HL-60 (cell line): ENCODE data around the gene BCL3.

ENCODE experiments used
- DNase-seq, 2 experiments: peaks; one replicate each; pipeline ENCODE4 v3.0.0-alpha.2; 2010 to 2020; ENCODE audit warnings: low read depth in 1 of 2, low spot score in 1 of 2
- H3K27ac ChIP-seq: fragments of 250-450 bp; sonication (Bioruptor Pico); replicated peaks from 2 replicates; pipeline ENCODE4 v1.5.1; 2020; ENCODE audit warnings: mild to moderate bottlenecking, moderate library complexity
- H3K27me3 ChIP-seq: fragments of 250-450 bp; sonication (Bioruptor Pico); 2 replicates; pipeline ENCODE4 v1.5.1; 2021; ENCODE audit warnings: mild to moderate bottlenecking, moderate library complexity; ENCODE audit not compliant: insufficient read depth, poor library complexity, severe bottlenecking
- H3K4me3 ChIP-seq: replicated peaks from 2 replicates; pipeline ENCODE4 v1.5.1; 2011; ENCODE audit warnings: mild to moderate bottlenecking, control low read depth, low read length; ENCODE audit not compliant: insufficient read depth
- GABPA ChIP-seq: IDR thresholded peaks from 2 replicates; pipeline ENCODE4 v1.6.1; 2012; ENCODE audit warnings: low read depth
- POLR2AphosphoS5 ChIP-seq: IDR thresholded peaks from 2 replicates; pipeline ENCODE4 v1.6.1; 2012; ENCODE audit warnings: low read depth
- SPI1 ChIP-seq: IDR thresholded peaks from 2 replicates; pipeline ENCODE4 v1.6.1; 2012; ENCODE audit warnings: low read depth, mild to moderate bottlenecking, borderline replicate concordance
- TF ChIP-seq, protein P1 (sequence below): IDR thresholded peaks from one replicate; pipeline ENCODE4 v1.5.1; 2011; ENCODE audit warnings: low read length, control low read depth, inconsistent platforms; ENCODE audit not compliant: insufficient read depth
- TF ChIP-seq, protein P2 (sequence below): IDR thresholded peaks from 2 replicates; pipeline ENCODE4 v1.6.1; 2012; ENCODE audit warnings: low read depth; ENCODE audit not compliant: insufficient replicate concordance

The BCL3 gene

DNA sequence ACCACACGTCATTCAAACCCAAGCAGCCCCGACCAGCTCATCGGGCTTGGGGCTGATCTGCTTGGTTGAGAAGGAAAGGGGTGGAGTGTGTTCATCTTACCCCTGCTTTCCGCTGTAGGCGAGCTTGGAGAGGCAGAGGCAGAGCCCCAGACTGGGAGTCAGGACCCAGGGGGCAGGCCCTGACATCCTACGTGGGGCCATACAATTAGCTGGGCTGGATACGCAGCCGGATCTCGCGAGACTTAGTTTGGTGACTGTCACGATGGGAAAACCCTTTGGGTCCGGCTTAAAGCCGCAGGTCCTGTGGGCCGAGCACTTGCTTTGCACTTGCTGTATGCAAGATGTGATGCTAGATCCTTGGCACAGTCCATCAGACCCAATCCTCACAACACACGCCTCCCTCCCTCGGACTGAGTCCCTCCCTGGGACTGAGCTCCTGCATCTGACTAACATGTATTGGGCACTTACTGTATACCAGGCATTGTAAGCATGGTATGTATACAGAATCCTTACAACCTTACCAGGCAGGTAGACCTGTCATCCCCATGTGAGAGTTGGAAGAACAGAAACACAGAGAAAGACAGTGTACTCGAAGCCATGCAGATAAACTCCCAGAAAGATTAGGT is 45.8 kb upstream of the BCL3 start:
- H3K27me3 ChIP-seq: no peaks in the 10 kb centered on the region
- H3K4me3 ChIP-seq: no peak overlapping the region
- DNase-seq: no peak
- TF ChIP-seq GABPA (no peak), POLR2AphosphoS5 (no peak)
- TF ChIP-seq, protein P1, sequence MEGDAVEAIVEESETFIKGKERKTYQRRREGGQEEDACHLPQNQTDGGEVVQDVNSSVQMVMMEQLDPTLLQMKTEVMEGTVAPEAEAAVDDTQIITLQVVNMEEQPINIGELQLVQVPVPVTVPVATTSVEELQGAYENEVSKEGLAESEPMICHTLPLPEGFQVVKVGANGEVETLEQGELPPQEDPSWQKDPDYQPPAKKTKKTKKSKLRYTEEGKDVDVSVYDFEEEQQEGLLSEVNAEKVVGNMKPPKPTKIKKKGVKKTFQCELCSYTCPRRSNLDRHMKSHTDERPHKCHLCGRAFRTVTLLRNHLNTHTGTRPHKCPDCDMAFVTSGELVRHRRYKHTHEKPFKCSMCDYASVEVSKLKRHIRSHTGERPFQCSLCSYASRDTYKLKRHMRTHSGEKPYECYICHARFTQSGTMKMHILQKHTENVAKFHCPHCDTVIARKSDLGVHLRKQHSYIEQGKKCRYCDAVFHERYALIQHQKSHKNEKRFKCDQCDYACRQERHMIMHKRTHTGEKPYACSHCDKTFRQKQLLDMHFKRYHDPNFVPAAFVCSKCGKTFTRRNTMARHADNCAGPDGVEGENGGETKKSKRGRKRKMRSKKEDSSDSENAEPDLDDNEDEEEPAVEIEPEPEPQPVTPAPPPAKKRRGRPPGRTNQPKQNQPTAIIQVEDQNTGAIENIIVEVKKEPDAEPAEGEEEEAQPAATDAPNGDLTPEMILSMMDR: no peak
- TF ChIP-seq, protein P2, sequence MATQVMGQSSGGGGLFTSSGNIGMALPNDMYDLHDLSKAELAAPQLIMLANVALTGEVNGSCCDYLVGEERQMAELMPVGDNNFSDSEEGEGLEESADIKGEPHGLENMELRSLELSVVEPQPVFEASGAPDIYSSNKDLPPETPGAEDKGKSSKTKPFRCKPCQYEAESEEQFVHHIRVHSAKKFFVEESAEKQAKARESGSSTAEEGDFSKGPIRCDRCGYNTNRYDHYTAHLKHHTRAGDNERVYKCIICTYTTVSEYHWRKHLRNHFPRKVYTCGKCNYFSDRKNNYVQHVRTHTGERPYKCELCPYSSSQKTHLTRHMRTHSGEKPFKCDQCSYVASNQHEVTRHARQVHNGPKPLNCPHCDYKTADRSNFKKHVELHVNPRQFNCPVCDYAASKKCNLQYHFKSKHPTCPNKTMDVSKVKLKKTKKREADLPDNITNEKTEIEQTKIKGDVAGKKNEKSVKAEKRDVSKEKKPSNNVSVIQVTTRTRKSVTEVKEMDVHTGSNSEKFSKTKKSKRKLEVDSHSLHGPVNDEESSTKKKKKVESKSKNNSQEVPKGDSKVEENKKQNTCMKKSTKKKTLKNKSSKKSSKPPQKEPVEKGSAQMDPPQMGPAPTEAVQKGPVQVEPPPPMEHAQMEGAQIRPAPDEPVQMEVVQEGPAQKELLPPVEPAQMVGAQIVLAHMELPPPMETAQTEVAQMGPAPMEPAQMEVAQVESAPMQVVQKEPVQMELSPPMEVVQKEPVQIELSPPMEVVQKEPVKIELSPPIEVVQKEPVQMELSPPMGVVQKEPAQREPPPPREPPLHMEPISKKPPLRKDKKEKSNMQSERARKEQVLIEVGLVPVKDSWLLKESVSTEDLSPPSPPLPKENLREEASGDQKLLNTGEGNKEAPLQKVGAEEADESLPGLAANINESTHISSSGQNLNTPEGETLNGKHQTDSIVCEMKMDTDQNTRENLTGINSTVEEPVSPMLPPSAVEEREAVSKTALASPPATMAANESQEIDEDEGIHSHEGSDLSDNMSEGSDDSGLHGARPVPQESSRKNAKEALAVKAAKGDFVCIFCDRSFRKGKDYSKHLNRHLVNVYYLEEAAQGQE: no peak
- H3K27ac ChIP-seq: no peak overlapping the region

DNA sequence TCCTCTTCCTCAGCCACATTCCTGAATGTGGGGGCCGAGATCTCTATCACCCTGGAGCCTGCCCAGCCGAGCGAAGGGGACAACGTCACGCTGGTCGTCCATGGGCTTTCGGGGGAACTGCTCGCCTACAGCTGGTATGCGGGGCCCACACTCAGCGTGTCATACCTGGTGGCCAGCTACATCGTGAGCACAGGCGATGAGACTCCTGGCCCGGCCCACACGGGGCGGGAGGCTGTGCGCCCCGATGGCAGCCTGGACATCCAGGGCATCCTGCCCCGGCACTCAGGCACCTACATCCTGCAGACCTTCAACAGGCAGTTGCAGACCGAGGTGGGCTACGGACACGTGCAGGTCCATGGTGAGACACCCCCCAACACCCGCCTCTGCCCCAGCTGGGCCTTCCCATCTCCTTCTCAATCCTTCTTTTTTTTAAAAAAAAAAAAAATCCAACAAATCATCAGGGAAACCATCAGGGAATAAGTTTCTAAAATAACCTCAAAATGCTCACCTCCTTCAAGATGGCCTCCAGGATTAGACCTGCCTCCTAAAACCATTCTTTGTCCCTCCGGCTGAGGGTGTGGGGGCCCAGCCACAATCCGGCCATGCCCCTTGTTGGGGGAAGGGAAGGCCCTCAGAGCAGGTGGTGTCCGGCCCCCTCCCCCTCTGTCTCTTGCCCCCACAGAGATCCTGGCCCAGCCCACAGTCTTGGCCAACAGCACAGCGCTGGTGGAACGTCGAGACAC is 45.0 kb upstream of the BCL3 start:
- TF ChIP-seq SPI1: no peak
- Histone ChIP-seq H3K27ac (no peak overlapping the region), H3K4me3 (no peak overlapping the region), H3K27me3 (no peaks in the 10 kb centered on the region)
- no peak for DNase-seq

DNA sequence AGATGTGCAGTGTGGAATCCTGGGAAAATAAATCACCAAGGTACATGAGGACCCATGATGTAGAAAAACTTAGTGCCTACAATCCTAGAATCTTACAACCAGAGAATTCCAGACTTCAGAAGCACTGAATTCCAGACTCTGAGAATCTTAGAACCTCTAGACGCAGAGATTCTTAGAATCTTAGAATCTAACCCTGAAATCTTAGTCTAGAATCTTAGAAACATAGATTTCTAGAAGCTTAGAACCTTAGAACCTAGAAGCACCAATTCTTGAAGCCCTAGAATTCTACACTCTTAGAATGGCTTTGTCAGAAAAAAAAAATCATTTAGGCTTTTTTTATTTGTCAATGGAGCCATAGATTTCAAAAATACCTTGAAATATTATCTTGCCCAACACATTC is 43.5 kb upstream of the BCL3 start:
- DNase-seq: no peak
- H3K27ac ChIP-seq: no peak overlapping the region
- H3K27me3 ChIP-seq: no peaks in the 10 kb centered on the region
- no peak overlapping the region for H3K4me3 ChIP-seq
- TF ChIP-seq, protein P1: no peak
- TF ChIP-seq SPI1 (no peak), GABPA (no peak), POLR2AphosphoS5 (no peak)
- TF ChIP-seq, protein P2: no peak

DNA sequence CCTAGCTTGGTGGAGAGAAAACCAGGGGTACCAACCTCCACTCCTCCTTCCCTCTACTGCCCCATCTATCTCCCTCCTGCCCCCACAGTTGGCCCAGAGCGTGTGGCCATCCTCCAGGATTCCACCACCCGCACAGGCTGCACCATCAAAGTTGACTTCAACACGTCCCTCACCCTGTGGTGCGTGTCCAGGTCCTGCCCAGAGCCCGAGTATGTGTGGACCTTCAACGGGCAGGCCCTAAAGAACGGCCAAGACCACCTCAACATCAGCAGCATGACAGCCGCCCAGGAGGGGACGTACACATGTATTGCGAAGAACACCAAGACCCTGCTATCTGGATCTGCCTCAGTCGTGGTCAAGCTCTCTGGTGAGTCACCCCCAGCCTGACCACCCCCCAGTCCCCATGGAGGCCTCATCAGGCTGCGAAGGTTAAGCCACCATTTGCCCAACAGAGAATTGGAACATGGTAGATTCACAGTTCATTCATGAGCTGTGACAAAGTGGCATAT is 43.0 kb upstream of the BCL3 start:
- no peak for DNase-seq
- Histone ChIP-seq H3K27ac (no peak overlapping the region), H3K27me3 (no peaks in the 10 kb centered on the region), H3K4me3 (no peak overlapping the region)
- no peak for TF ChIP-seq GABPA
